H9 (cell line): ENCODE measurements around the gene MAP3K5. TPM values are rescaled to one million over a fixed set of nuclear protein-coding genes. Genes with fewer than 3 reads are reported as not detected.

Experiments
- DNase-seq: peaks from one replicate; pipeline ENCODE4 v3.0.0-alpha.2; 2017
- H2AFZ ChIP-seq: one replicate; pipeline ENCODE4 v1.6.1; 2013; ENCODE audit warnings: mild to moderate bottlenecking, low read length, control low read depth, moderate library complexity
- H2AK5ac ChIP-seq: 2 replicates; pipeline ENCODE4 v1.6.1; 2013; ENCODE audit warnings: low read length, control low read depth, mixed read lengths; ENCODE audit not compliant: insufficient read length
- H2BK120ac ChIP-seq: one replicate; pipeline ENCODE4 v1.6.1; 2013; ENCODE audit warnings: low read depth, mild to moderate bottlenecking, low read length, control low read depth, inconsistent platforms; ENCODE audit not compliant: poor library complexity, severe bottlenecking
- H2BK12ac ChIP-seq: 2 replicates; pipeline ENCODE4 v1.6.1; 2013; ENCODE audit warnings: low read length, control low read depth, mixed read lengths, low read depth; ENCODE audit not compliant: insufficient read length
- H2BK15ac ChIP-seq: 2 replicates; pipeline ENCODE4 v1.6.1; 2013; ENCODE audit warnings: low read depth, low read length, control low read depth
- H2BK20ac ChIP-seq: one replicate; pipeline ENCODE4 v1.6.1; 2013; ENCODE audit warnings: low read depth, mild to moderate bottlenecking, low read length, control low read depth, inconsistent platforms; ENCODE audit not compliant: poor library complexity, severe bottlenecking
- H2BK5ac ChIP-seq: 2 replicates; pipeline ENCODE4 v1.6.1; 2013; ENCODE audit warnings: low read length, control low read depth, mixed read lengths; ENCODE audit not compliant: insufficient read length
- H3K14ac ChIP-seq: 2 replicates; pipeline ENCODE4 v1.6.1; 2013; ENCODE audit warnings: low read length, control low read depth; ENCODE audit not compliant: insufficient read depth
- H3K18ac ChIP-seq: 2 replicates; pipeline ENCODE4 v1.6.1; 2013; ENCODE audit warnings: low read depth, mild to moderate bottlenecking, mixed read lengths, low read length, control low read depth; ENCODE audit not compliant: insufficient read length
- H3K23ac ChIP-seq: 2 replicates; pipeline ENCODE4 v1.6.1; 2013; ENCODE audit warnings: low read length, control low read depth, mixed read lengths, low read depth; ENCODE audit not compliant: insufficient read length
- H3K23me2 ChIP-seq: 2 replicates; pipeline ENCODE4 v1.6.1; 2013; ENCODE audit warnings: low read depth, mild to moderate bottlenecking, mixed read lengths, low read length, control low read depth; ENCODE audit not compliant: insufficient read length, poor library complexity, severe bottlenecking
- H3K27ac ChIP-seq: 2 replicates; pipeline ENCODE4 v1.5.1; 2013; ENCODE audit warnings: low read length, control low read depth, mixed read lengths, low read depth; ENCODE audit not compliant: insufficient read length
- H3K27me3 ChIP-seq: 2 replicates; pipeline ENCODE4 v1.6.1; 2013; ENCODE audit warnings: low read length, control low read depth, inconsistent platforms; ENCODE audit not compliant: insufficient read depth
- H3K4ac ChIP-seq: 2 replicates; pipeline ENCODE4 v1.6.1; 2013; ENCODE audit warnings: low read depth, mild to moderate bottlenecking, control low read depth, inconsistent platforms, low read length, moderate library complexity
- H3K4me1 ChIP-seq: 2 replicates; pipeline ENCODE4 v1.6.1; 2013; ENCODE audit warnings: low read length, control low read depth, inconsistent platforms; ENCODE audit not compliant: insufficient read depth
- H3K4me2 ChIP-seq: 2 replicates; pipeline ENCODE4 v1.6.1; 2013; ENCODE audit warnings: low read length, control low read depth, mixed read lengths; ENCODE audit not compliant: insufficient read length, insufficient read depth
- H3K56ac ChIP-seq: 2 replicates; pipeline ENCODE4 v1.6.1; 2013; ENCODE audit warnings: low read depth, mild to moderate bottlenecking, mixed read lengths, low read length, control low read depth; ENCODE audit not compliant: insufficient read length
- H3K79me1 ChIP-seq: 2 replicates; pipeline ENCODE4 v1.6.1; 2013; ENCODE audit warnings: low read depth, mild to moderate bottlenecking, moderate library complexity, low read length, control low read depth, inconsistent platforms; ENCODE audit not compliant: insufficient read depth, poor library complexity, severe bottlenecking
- H3K79me2 ChIP-seq: 2 replicates; pipeline ENCODE4 v1.6.1; 2013; ENCODE audit warnings: low read length, control low read depth, inconsistent platforms; ENCODE audit not compliant: insufficient read depth
- H3K9ac ChIP-seq: 2 replicates; pipeline ENCODE4 v1.6.1; 2013; ENCODE audit warnings: low read length, control low read depth, mixed read lengths; ENCODE audit not compliant: insufficient read length; ENCODE audit errors: extremely low read depth
- H3K9me3 ChIP-seq: one replicate; pipeline ENCODE4 v1.6.1; 2013; ENCODE audit warnings: low read depth, low read length, inconsistent platforms; ENCODE audit not compliant: control insufficient read depth
- H3T11ph ChIP-seq: one replicate; pipeline ENCODE4 v1.6.1; 2013; ENCODE audit warnings: mild to moderate bottlenecking, low read length, control low read depth, inconsistent platforms
- H4K20me1 ChIP-seq: one replicate; pipeline ENCODE4 v1.6.1; 2013; ENCODE audit not compliant: control insufficient read depth, insufficient read length, insufficient read depth
- H4K5ac ChIP-seq: 2 replicates; pipeline ENCODE4 v1.6.1; 2013; ENCODE audit warnings: low read depth, mild to moderate bottlenecking, mixed read lengths, low read length, control low read depth; ENCODE audit not compliant: insufficient read length
- H4K8ac ChIP-seq: replicated peaks from 2 replicates; pipeline ENCODE4 v1.6.1; 2013; ENCODE audit warnings: low read length, control low read depth, mixed read lengths, low read depth; ENCODE audit not compliant: insufficient read length
- H4K91ac ChIP-seq: 2 replicates; pipeline ENCODE4 v1.6.1; 2013; ENCODE audit warnings: low read depth, mild to moderate bottlenecking, moderate library complexity, mixed read lengths, low read length, control low read depth; ENCODE audit not compliant: insufficient read length
- H3K27ac Mint-ChIP-seq, 3 experiments: 2 replicates in 2 of 3; 3 replicates in 1 of 3; pipeline ENCODE4 v1.8.0; 2020 to 2021; ENCODE audit warnings: mixed read lengths in 3 of 3, mild to moderate bottlenecking in 1 of 3, moderate library complexity in 1 of 3
- H3K27me3 Mint-ChIP-seq: 2 replicates; pipeline ENCODE4 v1.8.0; 2021; ENCODE audit warnings: low read depth, mild to moderate bottlenecking, moderate library complexity, mixed read lengths
- H3K36me3 Mint-ChIP-seq, 3 experiments: 2 replicates in 2 of 3; 3 replicates in 1 of 3; pipeline ENCODE4 v1.8.0; 2020 to 2021; ENCODE audit warnings: low read depth in 3 of 3, mixed read lengths in 3 of 3; ENCODE audit not compliant: insufficient read depth in 1 of 3
- H3K4me1 Mint-ChIP-seq, 2 experiments: 2 replicates each; pipeline ENCODE4 v1.8.0; 2020; ENCODE audit warnings: mixed read lengths in 2 of 2
- H3K4me3 Mint-ChIP-seq, 2 experiments: 2 replicates in 1 of 2; 3 replicates in 1 of 2; pipeline ENCODE4 v1.8.0; 2020 to 2021; ENCODE audit warnings: mild to moderate bottlenecking in 2 of 2, mixed read lengths in 2 of 2, moderate library complexity in 1 of 2
- H3K9me3 Mint-ChIP-seq, 2 experiments: 2 replicates in 1 of 2; 3 replicates in 1 of 2; pipeline ENCODE4 v1.8.0; 2020; ENCODE audit warnings: mild to moderate bottlenecking in 2 of 2, mixed read lengths in 2 of 2, moderate library complexity in 1 of 2
- CTCF ChIP-seq: fragments of 200-600 bp; sonication (generic); conservative IDR thresholded peaks from 3 replicates; pipeline ENCODE4 v1.8.0; 2021; ENCODE audit warnings: antibody characterized with exemption, mild to moderate bottlenecking
- WGBS: extraction: QIAGEN DNeasy Blood & Tissue Kit; methylation state at CpG from one replicate; pipeline ENCODE4 v1.1.7; 2013; ENCODE audit warnings: missing lambda C conversion rate, low lambda C conversion rate, mixed read lengths; ENCODE audit not compliant: insufficient read length; ENCODE audit errors: extremely low coverage; 5-methylcytosine and 5-hydroxymethylcytosine counted together
- total RNA-seq: library from RNA; stranded (reverse); gene quantifications from 2 replicates; pipeline ENCODE4 v1.2.1, GENCODE V29; 2021

MAP3K5 gene
- total RNA-seq, 1 experiment from 2014 or later = 1.6 TPM

DNA sequence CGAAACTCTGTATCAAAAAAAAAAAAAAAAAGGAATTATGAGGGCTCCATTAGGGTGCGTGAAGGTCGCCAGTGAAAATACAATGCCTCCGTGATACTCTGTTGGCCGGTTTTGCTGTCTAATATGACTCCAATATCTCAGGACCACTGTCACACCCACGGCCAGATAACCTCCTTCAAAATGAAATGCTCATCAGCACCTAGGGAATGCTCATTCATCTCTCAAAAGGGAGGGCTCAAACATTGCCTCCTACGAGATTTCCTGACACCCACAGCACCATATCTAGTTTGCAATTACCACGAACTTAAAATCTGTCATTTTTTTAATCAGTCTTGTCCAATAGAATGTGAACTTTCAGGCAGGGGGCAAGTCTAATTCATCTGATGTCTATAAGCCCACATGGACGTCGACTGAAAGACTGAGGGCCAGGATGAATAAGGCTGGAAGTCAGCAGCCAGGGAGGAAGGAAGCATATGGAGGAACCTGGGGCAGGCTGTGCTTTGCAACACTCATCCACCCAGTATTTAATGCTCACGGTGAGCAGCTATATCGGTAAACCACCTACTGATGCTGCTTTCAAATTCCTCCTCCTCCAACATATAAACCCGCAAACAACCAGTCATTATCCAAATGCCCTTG lies 42.8 kb downstream of the MAP3K5 start:
- Histone ChIP-seq H4K8ac (no peak overlapping the region), H2AK5ac (no peak overlapping the region), H2BK120ac (no peak overlapping the region), H3K4ac (no peak overlapping the region), H3K27me3 (no peaks in the 10 kb centered on the region), H3T11ph (no peak overlapping the region), H2BK20ac (no peak overlapping the region), H3K18ac (no peak overlapping the region), H3K79me2 (no peaks in the 10 kb centered on the region), H3K27ac (no peak overlapping the region), H3K4me1 (no peaks in the 10 kb centered on the region), H3K9ac (no peak overlapping the region), H3K23ac (no peak overlapping the region), H3K14ac (no peak overlapping the region), H2AFZ (no peak overlapping the region), H3K9me3 (no peaks in the 10 kb centered on the region), H3K23me2 (peaks cover 2% of the 10 kb centered on the region), H2BK15ac (no peak overlapping the region), H3K79me1 (no peaks in the 10 kb centered on the region), H4K5ac (no peak overlapping the region), H2BK5ac (no peak overlapping the region), H4K91ac (no peak overlapping the region), H2BK12ac (no peak overlapping the region), H4K20me1 (no peaks in the 10 kb centered on the region), H3K56ac (no peak overlapping the region), H3K4me2 (no peak overlapping the region)
- no peaks in the 10 kb centered on the region for H3K9me3 Mint-ChIP-seq
- H3K4me1 Mint-ChIP-seq = peaks cover 12 to 23% of the 10 kb centered on the region in 2 experiments
- H3K36me3 Mint-ChIP-seq = no peaks in the 10 kb centered on the region
- no peak overlapping the region for H3K4me3 Mint-ChIP-seq
- H3K27me3 Mint-ChIP-seq = no peaks in the 10 kb centered on the region
- no peak for DNase-seq
- no peak for TF ChIP-seq CTCF
- no peak overlapping the region for H3K27ac Mint-ChIP-seq
- whole genome bisulfite sequencing = no CpG with 5 or more reads among the region's 13 CpGs
